Measurements from ENCODE around the gene BRIX1. TPM values are rescaled to one million over a fixed set of nuclear protein-coding genes. Genes with fewer than 3 reads are reported as not detected.
A peak's percentile ranks its signal among the peaks of the same experiment; 100 is the strongest.
"Not testable (repeated sequence)": the region's sequence is repeated elsewhere in the genome, so short reads cannot be mapped to it uniquely, and the experiment has no call there.

The BRIX1 gene
- polyA plus RNA-seq, 1 experiment: 49.2 TPM

- DNase-seq (ENCODE audit: low read depth, low spot score): peak; percentile 34
- ChIA-PET CTCF (interaction anchor here (1.1 to 7.6 kb wide), 6 partner anchors 11 to 1131 kb away, joined by 3 to 76 read pairs (median 5); no protein-coding TSS in a partner anchor), POLR2A (no interaction called here)
- no peaks in the 10 kb centered on the region for H3K9me3 ChIP-seq (ENCODE audit: control insufficient read depth, insufficient read depth, low read length)
- no peak overlapping the region for H3K4me3 ChIP-seq (ENCODE audit: low read depth, low read length)
- no peak for TF ChIP-seq CTCF (IDR thresholded peaks at IDR 0.05; ENCODE audit: low read depth, low read length)
- no peaks in the 10 kb centered on the region for H3K27me3 ChIP-seq (ENCODE audit: control insufficient read depth, insufficient read depth, low read length)
- no peak overlapping the region for H3K27ac ChIP-seq (ENCODE audit: low read depth, low read length)
Measured at GRCh38 chr5:34959323-34959722, 43.8 kb downstream of the BRIX1 start.

GRCh38 chr5:34967540-34967939 is 52.0 kb downstream of the BRIX1 start:
- no peaks in the 10 kb centered on the region for H3K9me3 ChIP-seq (ENCODE audit: control insufficient read depth, insufficient read depth, low read length)
- no peak overlapping the region for H3K4me3 ChIP-seq (ENCODE audit: low read depth, low read length)
- no peaks in the 10 kb centered on the region for H3K27me3 ChIP-seq (ENCODE audit: control insufficient read depth, insufficient read depth, low read length)
- CTCF ChIA-PET: no interaction called here
- no peak overlapping the region for H3K27ac ChIP-seq (ENCODE audit: low read depth, low read length)
- POLR2A ChIA-PET: no interaction called here
- no peak for DNase-seq (ENCODE audit: low read depth, low spot score)
- TF ChIP-seq CTCF (IDR thresholded peaks at IDR 0.05; ENCODE audit: low read depth, low read length): no peak

- CTCF ChIA-PET: no interaction called here
Measured at GRCh38 chr5:34968258-34968657, 52.7 kb downstream of the BRIX1 start.

GRCh38 chr5:34970552-34970951 is 55.0 kb downstream of the BRIX1 start:
- Histone ChIP-seq H3K27me3 (ENCODE audit: control insufficient read depth, insufficient read depth, low read length) (no peaks in the 10 kb centered on the region), H3K4me3 (ENCODE audit: low read depth, low read length) (no peak overlapping the region), H3K9me3 (ENCODE audit: control insufficient read depth, insufficient read depth, low read length) (no peaks in the 10 kb centered on the region), H3K27ac (ENCODE audit: low read depth, low read length) (no peak overlapping the region)
- CTCF ChIA-PET: interaction anchor here (1.1 kb wide), 1 partner anchor 12 kb away, joined by 4 read pairs; no protein-coding TSS in a partner anchor
- no peak for TF ChIP-seq CTCF (IDR thresholded peaks at IDR 0.05; ENCODE audit: low read depth, low read length)
- no peak for DNase-seq (ENCODE audit: low read depth, low spot score)
- POLR2A ChIA-PET: no interaction called here

More at GRCh38 chr5:34968258-34968657, 52.7 kb downstream of the BRIX1 start:
- Histone ChIP-seq H3K27me3 (ENCODE audit: control insufficient read depth, insufficient read depth, low read length) (no peaks in the 10 kb centered on the region), H3K4me3 (ENCODE audit: low read depth, low read length) (no peak overlapping the region), H3K27ac (ENCODE audit: low read depth, low read length) (no peak overlapping the region), H3K9me3 (ENCODE audit: control insufficient read depth, insufficient read depth, low read length) (no peaks in the 10 kb centered on the region)
- no peak for DNase-seq (ENCODE audit: low read depth, low spot score)
- TF ChIP-seq CTCF (IDR thresholded peaks at IDR 0.05; ENCODE audit: low read depth, low read length): no peak
- POLR2A ChIA-PET: no interaction called here

- H3K9me3 ChIP-seq (ENCODE audit: control insufficient read depth, insufficient read depth, low read length); H3K27ac ChIP-seq (ENCODE audit: low read depth, low read length); POLR2A ChIA-PET; H3K4me3 ChIP-seq (ENCODE audit: low read depth, low read length); DNase-seq (ENCODE audit: low read depth, low spot score); H3K27me3 ChIP-seq (ENCODE audit: control insufficient read depth, insufficient read depth, low read length): not testable (repeated sequence)
- CTCF ChIA-PET: interaction anchor here (1.3 kb wide), 1 partner anchor 11 kb away, joined by 3 read pairs; no protein-coding TSS in a partner anchor
Measured at GRCh38 chr5:34971655-34972054, 56.1 kb downstream of the BRIX1 start.

Other genes starting within 250 kb of the BRIX1 start
- 0.16 and 0.21 TPM in 2 replicates for gene TTC23L, start 76.5 kb upstream of the BRIX1 start, polyA plus RNA-seq (2011; rRNA removed)
- gene RAD1, start 207 bp upstream of the BRIX1 start, polyA plus RNA-seq (2011; rRNA removed): 34.5 and 40.9 TPM in 2 replicates
- gene DNAJC21, start 13.8 kb downstream of the BRIX1 start, polyA plus RNA-seq (2011; rRNA removed): 23.9 and 40.7 TPM in 2 replicates
- gene AGXT2, start 132.2 kb downstream of the BRIX1 start, polyA plus RNA-seq (2011; rRNA removed): not detected in 2 replicates